GM18520 (cell line): Measurements from ENCODE around the gene TFB1M.
"Not testable (repeated sequence)": the region's sequence is repeated elsewhere in the genome, so short reads cannot be mapped to it uniquely, and the experiment has no call there.

Source experiments
- ATAC-seq: cut with Tn5 transposase; IDR thresholded peaks from one replicate; pipeline ENCODE4 v1.9.1; 2021; ENCODE audit not compliant: unreplicated experiment

TFB1M gene

DNA sequence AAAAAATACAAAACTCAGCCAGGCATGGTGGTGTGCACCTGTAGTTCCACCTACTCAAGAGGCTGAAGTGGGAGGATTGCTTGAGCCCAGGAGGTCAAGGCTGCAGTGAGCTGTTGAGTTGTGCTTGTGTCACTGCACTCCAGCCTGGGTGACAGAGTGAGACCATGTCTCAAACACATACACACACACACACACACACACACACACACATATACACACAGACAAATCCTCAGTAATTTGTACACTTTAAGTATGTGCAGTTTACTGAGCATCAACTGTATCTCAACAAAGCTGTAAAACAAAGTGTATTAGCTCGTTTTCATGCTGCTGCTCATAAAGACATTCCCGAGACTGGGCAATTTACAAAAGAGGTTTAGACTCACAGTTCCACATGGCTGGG lies 7.3 kb downstream of the TFB1M start:
- ATAC-seq, result no peak

DNA sequence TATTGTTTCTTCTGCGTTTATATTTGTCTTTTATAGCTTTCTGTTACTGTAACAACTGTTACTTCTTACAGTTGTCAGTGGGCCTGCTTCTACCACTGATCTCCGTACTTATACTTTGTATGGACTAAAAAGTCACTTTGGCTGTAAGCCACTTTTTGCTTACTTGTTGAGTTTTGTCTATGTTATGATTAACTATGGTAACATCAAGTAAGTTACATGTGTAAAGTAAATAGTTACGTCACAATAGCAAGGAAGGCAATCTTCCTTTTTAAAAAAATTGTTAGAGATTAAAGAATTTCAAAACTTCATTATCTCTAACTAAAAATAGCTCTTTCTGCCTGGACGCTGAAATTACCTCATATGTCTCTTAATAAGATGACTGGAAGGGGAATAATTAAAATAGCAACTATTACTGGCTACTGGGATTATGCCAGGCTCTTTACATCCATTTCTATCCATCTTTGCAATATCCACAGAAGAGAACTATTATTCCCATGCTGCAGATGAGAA lies 10.9 kb downstream of the TFB1M start:
- ATAC-seq, result no peak

DNA sequence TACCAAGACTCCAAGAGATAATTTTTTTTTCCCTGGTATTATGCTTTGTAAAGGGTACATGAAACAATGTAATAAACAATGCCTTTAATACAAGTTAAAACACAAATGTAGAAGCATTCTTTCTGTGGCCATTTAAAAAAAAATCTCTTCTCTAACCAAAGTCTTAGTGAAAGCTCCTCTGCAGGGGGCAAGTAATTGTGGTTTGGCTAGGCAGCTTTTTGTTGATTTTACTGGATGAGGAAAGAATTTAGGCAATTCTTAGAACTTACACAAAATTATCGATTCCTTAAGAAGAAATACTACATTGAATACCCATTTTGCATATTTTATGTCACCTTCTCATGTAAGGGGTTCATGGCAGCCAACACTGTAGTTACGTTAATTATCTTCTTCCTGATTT lies 12.4 kb downstream of the TFB1M start:
- no peak for ATAC-seq

DNA sequence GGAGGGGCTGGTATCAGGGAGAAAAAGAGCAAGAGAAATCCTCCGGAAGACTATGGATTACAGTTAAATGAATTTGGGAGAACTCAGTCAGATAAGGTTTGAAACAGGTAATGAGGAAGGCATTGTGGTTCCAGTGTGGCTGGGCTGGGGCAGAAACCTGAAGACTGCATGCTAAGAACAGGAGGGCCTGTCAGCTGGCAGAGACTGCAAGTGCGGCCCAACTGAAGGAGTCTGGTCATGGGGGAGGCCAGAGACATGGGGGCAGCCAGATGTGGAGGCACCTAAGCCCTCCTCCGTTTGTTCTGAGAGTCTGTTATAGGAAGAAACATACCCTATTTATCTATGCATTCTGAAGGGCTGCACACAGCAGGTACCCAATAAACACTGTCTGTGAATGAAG lies 16.6 kb downstream of the TFB1M start:
- ATAC-seq, result no peak

DNA sequence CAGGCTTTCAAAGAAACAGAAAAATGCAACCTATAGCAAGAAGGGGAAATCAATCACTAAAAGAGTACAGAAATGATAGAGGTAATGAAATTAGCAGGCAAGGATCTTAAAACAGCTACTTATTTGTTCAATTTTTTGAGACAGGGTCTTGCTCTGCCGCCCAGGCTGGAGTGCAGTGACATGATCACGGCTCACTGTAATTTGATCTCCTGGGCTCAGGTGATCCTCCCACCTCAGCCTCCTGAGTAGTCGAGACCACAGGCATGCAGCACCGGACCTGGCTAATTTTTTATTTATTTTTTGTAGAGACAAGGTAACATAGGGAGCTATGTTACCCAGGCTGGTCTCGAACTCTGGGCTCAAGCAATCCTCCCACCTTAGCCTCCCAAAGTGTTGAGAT lies 21.6 kb downstream of the TFB1M start:
- ATAC-seq, result no peak

DNA sequence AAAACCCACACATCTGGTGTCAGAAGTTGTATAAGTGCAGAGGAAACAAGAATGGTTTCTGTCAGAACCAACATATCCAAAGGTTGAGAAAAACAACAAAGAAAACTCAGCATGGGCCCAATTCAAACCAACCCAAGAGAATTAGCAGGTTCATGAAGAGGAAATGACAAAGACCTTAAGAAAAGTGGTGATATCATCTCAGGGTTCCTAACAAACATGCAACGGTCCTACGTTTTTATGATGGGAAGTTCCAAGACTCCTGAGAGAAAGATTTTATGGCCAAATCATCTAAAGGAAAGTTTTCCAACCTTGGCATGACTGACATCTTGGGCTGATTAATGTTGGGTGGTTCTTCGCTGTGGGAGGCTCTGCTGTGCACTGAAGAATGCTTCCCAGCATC lies 23.0 kb downstream of the TFB1M start:
- no peak for ATAC-seq

DNA sequence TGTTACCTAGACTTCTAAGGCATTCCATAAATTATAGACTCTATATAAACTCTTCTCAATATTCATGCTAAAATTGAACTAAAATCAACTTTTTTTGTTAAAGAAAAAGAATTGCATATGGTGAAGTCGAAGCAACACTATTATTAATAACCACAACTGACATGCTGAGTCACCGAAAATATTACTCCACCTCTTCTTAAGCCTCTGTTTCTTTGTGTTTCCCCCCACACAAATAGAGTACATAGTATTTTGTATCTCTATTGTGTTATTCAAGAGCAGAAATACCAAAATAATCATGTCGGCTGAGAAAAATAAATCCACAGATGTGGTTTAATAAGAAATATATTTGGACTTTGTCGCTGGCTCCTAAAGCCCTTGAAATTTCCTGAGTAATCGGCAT lies 23.8 kb downstream of the TFB1M start:
- ATAC-seq, result no peak

DNA sequence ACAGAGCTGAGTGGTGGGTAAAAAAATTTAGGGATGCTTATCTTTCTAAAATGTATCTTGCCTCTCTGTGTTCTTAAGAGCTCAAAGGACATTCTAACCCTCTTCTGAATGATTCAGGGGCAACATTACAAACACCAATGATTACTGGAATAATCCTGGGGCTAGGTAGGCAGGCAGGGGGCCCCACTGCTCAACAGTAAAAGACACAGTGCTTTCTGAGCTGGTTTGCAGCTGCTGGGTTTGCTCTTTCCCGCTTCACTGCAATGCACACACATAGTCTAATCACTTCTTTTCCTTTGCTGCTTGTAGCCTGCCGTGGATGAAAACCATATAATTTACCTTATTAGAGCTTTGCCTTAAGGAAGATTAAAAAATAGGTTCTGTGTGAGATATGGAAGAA lies 26.5 kb downstream of the TFB1M start:
- no peak for ATAC-seq

DNA sequence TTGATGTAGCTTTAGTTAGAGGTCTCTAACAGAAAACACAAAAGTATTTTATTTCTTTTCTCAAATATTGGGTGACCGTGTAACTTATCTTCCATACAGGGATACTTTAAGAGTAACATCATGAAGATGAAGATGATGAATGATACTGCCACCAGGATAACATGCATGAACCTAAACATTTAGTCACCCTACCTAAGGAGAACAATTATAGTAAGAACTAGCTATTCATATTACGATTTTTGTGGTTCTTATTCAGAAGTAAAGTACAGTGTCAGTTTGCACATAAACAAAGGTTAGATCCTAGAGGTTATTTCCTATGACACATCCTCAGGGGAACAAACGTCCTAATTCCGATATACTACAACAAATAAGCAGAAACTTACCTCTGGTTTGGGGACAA lies 29.5 kb downstream of the TFB1M start:
- ATAC-seq, result no peak

DNA sequence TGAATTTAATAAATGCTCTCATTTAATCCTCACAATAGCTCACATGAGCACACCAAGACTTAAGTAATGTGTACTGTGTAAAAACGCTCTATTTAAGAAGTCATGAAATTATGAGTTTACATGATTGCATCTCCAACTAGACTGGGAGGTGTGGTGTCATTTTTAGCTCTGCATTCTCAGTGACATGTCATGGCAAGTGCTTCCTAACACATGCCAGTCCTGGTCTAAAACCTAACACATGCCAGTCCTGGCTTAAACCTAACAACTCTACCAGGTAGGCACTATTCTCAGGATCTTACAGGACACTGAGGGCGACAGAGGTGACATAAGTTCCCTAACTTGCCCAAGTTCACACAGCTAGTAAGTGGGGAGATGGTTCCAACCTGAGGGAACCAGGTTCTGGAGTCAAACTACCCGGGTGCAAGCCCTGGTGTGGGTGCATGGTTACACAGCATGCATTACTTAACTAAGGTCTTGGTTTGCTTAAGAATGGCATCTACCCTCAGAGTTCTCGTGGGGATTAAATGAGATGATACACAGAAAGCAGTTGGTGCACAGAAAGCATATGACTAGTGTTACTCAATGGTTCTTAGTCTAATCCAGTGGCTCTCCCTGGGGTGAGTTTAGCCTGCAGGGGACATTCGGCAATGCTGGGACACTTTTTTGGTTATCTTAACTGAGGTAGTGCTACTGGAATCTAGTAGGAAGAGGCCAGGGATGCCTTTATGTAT lies 35.8 kb downstream of the TFB1M start:
- ATAC-seq, result no peak

DNA sequence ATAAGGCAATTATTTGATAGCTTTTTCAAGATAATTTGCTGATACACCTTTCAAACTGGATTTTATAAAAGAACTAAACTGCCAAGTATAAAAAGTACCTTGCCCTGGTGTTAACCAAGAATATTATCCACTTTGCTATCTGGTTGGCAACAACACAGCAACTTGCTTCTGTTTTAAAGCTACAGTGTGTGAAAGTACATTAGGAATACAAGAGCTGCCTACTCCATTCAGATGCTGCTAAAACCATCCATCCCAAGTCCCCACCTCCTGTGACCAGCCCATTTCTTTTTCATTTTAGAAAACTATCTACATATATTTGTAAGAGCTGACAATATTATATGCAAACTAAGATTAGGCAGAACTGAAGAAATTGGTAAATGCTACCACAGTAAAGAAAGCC lies 37.6 kb downstream of the TFB1M start:
- no peak for ATAC-seq

DNA sequence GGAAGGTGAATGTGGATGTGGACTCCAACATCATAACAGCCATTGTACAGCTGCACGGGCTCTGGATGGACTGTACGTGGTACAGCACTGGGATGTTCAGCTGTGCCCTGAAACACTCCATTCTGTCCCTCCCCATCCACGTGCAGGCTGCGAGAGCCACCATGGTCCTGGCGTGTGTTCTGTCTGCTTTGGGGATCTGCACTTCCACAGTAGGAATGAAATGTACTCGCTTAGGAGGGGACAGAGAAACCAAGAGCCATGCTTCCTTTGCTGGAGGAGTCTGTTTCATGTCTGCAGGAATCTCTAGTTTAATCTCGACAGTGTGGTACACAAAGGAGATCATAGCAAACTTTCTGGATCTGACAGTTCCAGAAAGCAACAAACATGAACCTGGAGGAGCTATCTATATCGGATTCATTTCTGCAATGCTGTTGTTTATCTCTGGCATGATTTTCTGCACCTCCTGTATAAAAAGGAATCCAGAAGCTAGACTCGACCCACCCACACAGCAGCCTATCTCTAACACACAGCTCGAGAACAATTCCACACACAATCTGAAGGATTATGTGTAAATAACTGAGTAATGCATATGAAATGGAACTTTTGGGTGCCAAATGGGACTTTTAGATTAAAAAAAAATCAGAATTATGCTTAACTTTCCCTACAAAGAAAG lies 38.3 kb downstream of the TFB1M start:
- ATAC-seq, result no peak

DNA sequence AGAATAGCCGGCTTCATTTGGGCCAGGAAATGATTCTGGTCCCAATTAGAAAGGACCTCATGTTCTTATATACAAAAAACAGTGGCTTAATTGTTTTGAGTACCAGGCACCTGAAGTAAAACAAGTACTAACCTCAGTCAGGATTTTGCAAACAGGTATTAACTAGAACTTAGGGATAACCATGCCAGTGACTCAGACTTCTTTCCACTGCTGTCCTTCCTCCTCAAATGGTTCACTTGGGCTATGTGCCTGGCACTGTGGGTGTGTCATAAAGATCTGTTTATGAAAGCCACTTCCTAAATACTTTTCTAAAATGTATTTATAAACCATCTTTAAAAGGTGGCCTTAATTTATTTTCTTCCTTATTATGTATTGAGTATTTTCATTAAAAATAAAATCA lies 39.8 kb downstream of the TFB1M start:
- no peak for ATAC-seq

DNA sequence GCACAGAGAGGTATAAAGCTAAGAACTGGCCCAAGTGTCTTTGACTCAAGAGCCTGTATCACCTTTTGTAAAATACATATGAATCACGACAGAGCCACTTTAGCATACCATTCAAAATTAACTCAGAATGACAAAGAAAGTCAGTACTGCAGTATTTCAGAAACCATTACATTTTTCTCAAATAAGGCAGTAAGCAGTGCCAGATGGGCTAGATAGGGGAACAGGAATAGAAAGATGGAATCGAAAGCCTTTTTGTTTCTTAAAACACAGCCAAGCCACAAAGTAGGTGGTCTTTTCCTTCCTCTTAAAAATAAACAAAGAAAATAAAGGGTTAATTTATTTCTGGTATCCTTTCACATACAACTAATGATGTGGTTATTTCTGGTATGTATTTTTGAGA lies 40.2 kb downstream of the TFB1M start:
- no peak for ATAC-seq

DNA sequence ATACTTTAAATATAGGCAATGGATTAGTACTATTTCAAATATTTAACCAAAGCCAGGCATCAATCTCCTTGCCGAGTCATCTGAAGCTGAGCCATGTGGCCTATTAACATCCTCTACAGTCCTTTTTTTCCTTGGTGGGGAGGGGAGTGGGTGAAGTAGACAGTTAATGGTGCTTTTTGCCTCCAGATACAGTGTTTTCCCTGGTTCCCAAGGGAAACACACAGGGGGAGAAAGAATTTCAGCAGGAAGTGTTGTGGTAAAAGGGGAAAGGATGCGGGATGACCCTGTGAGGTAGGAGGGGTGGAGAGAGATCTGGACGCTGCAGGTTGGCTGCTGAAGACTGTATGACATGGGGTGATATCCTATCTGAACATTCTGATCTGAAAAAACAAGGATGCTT lies 40.9 kb downstream of the TFB1M start:
- ATAC-seq, result no peak

DNA sequence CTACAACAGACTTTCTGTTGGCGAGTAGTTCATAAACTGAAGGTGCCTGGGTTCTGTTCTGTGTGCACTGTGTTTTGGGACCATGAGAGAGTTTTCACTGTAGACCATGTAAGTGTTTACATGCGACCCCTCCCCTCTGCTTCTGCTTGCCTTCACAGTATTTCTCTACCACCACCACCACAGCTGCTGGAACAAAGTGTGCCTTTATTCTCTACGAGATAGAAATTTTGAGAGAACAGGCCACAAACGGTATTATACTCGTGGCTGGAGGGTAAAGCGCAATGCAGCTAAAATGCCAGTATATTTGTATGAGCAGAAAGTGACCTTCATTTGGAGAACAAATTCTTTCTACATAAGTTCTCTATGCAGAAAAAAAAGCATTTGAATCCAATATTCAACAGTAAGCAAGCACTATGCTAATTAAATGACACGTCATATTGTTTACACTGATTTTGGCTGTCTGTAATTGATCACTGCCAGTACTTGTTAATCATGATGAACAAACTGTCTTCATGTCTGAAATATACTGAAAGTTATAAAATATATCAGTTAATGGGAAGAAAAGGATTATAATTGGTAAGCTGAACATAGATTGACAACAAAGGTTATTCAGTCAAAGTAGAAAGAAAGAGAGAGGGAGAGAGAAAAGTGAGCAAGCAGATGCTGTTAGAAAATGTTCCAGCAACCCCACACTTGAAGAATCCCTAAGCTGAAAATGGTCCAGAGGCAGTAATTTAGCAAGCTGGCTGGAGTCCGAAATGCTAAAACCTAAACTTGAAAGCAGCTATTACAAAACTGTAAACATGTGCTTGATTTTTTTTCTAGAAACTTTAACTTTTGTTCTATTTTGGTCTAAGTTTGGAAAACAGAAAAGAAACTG lies 41.7 kb downstream of the TFB1M start:
- no peak for ATAC-seq

DNA sequence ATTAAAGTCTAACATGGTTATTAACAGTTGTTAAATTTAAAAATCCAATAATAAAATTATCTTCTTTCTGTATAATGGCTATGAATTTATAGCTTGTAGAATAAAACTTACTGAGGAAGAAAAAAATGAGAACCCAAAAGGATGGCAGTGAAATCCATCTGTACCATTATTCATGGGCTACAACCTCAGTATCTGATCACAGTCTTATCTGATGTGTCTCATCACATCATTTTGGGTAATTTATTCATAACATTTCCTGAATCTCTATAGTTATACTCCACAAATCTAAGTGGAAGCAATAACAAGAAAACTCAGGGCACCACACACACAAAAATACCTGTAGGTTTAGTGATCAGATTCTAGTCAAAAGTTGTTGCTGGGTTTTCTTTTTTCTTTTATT lies 43.1 kb downstream of the TFB1M start:
- ATAC-seq, result no peak

DNA sequence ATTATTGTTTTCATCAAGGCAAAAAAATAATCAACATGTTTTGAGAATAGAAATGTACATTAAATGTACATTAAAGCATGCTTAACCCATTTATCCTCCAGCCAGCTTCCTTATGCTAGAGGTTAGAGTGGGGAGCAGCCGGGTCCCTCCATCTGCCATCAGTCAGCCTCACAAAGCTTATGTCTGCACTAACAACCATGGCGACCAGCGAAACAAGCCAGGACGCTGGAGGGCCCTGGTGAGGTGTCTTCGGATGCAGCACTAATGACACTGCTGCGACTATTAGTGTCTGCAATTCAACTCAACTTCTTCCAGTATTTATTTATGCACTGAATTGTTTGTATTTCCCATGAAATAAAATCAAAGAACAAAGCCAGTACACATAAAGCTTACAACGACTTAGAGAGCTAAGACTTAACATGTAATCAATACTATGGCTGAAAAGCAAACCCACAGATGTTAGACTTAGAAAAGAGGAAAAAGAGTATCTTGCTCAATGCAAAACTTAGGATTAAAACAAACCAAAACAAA lies 43.7 kb downstream of the TFB1M start:
- ATAC-seq, result no peak

DNA sequence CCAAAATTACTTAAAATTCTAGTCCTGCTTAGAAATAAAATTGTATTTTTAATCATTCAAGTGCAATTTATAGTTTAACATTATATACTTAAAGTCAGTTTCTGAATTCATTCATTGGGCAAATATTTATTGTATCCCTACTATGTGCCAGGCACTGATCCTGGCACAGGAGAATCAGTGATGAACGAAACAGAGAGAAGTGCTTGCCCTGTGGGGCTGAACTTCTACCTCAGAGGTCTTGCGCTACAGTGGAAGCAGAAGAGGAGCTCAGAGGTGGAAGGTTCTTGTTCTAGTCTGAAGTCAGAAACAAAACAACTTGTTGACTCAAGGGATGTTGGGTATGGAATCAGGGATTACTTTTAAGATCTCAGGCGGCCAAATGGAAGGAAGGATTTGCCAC lies 44.5 kb downstream of the TFB1M start:
- ATAC-seq, result no peak

DNA sequence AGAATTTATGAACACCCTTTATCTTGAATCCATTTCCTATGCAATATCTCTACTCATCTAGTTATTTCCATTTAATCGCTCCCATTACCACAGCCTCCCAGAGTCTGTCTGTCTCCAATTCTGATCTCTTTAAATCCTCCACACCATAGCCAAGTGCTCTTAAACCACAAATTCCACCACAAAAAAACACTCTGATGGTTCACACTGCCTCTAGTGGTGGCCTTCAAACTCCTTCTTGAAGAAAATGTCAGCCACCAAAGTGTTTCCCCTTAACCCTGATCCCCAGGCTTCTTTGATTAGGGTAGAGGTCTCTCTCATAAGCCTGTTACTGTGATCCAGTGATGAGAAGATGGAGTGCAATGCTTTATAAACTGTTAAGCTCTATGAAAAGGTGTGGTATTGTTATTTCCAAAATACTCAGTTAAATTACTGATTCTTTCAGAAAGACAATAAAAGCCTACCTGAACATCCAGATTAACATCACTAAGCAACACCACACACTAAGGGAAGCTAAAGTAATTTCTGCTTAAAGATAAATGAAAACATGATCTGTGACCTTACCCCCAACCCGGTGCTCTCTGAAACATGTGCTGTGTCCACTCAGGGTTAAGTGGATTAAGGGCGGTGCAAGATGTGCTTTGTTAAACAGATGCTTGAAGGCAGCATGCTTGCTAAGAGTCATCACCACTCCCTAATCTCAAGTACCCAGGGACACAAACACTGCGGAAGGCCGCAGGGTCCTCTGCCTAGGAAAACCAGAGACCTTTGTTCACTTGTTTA lies 46.0 kb downstream of the TFB1M start:
- not testable (repeated sequence) for ATAC-seq

DNA sequence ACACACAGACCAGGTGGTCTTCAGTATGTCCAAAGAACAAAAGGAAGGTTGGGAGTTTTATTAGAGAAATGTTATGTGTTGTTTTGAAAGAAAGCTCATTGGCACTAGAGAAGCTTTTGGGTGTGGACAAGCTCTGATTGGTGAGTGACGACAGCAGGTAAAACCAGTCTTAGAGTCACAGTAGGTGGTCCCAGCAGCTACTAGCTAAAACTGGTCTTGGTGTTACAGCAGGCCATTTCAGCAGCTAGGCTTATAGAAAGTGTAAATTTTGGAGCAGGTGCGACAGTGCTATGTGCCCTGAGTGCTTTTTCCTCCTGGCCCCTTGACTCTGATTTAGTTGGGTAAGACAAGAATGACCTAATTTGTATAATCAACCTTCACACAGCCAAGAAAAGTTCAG lies 46.9 kb downstream of the TFB1M start:
- no peak for ATAC-seq
